GM19238 (cell line): ENCODE results near the gene SORCS1.

Experiments used
- DNase-seq: peaks from one replicate; pipeline ENCODE4 v3.0.0; 2011; ENCODE audit warnings: low spot score; ENCODE audit not compliant: insufficient read length

The SORCS1 gene

DNA sequence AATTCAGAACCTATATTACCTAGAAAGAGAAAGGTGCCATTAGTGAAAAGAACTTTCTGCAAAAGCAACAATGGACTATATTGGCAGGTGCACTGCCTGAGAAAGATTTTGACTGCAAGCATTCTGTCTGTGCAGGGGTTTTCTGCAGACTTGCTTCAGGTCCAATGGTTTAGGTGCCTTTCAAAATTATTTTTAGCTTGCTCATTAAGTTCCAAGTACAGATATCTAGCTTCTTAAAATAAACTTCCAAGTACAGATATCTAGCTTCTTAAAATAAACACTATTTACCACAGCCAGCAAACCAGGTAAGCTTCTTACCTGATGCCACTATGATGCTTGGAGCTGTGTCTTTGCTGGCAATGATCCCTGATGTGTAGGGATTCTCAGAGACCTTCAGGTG, 485.2 kb downstream of the SORCS1 start:
- DNase-seq, result no peak

DNA sequence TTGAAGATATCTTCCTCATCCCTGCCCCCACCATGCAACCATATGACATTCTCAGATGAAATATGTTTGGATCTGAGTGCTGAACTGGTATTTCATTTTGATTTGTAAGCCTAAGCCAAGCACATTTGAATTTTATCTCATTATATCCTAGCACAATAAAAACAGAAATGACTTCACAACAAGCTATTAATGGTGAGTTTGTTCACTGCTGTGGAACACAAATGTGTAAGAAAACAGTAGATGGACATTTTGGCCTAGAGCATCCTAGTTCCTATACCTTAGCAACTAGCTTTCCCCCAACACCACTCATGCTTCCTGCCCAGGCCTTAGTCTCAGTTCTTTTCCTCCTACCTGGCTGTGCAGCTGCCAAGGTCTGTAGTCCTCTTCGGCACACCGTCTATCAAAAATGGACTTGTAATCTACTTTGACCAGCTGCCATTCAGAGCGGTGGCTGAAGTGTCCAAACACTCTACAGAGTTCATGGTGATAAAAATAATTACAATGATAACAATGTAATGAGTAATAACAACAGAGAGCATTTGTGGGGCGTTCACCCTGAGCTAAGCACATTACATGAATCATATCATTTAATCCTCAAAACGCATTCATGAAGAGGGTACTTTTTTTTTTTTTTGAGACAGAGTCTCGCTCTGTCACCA, 491.9 kb downstream of the SORCS1 start:
- DNase-seq, result no peak

DNA sequence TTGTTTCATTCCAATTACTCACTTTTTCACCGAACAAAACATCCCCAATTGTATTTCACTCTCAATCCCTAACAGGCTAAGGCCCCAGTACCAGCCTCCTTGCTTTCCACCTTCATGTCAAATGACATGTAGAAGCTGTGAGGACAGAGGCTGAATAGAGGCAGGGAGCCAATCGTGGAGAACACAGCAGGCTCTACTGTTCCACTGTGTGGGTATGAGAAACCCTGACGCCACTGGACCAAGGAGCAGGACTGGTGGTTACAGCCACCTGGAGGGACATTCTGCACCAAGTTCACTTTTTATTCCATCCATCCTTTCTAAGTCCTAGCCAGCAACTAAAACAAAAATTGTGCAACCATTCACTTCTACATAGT, 502.8 kb downstream of the SORCS1 start:
- DNase-seq, result no peak

DNA sequence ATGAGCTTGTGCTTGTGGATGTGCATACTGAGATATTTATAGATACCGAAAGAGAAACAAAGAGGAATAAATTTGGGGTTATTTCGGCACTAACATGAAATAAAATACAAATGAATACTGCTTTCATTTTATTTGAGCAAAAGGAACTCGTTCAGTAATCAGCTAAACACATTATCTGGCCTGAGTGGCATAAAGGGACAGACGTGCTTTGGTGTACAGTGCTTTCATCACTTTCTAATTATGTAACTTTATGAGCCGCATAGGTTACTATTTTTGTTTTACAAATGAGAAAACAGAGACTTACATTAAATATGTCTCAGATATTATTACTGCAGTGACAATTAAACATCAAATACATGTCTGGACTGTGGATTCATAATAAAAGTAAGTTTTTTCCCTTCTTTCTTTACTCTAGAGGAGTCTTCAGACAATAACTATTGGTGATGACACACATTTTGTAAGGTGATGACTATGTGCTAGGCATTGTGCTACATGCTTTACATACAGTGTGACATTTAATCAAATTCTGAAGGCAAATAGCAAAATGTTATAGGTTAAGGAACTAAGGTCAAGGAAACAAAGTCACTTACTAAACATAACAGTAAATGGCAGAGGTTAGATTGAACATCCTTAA, 503.3 kb downstream of the SORCS1 start:
- no peak for DNase-seq

DNA sequence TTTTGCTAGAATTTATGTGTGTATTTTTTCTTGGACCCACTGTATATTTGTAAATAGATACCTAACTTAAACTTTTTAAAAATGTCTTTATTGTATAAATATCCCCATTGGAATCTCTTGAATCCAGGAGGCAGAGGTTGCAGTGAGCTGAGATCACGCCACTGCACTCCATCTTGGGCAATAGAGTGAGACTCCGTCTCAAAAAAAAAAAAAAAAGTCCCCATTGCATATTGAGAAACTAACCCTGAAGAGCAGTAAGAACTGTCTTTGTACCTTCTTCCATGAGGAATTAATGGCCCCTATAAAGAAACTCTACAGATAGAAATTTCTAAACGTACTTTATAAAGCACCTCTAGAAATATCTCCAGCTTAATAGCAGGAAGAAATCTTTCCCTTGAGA, 504.0 kb downstream of the SORCS1 start:
- no peak for DNase-seq

DNA sequence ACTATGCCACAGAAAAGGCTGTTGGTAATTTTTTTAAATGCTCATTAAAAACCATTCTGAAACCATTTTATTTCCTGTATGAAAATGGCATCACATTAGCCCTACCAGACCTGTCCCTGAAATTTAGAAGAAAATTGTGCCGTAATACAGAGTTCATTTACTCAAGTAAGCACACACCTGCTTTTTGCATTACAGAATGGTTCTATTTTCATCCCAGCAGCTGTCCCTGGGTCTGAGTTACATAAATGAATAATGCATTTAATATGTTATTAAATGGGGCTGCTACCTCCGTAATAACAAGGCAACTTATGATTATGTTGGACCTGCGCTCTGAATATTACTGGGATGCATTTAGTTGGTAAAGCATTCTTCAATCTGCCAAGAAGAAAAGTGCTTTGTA, 508.9 kb downstream of the SORCS1 start:
- no peak for DNase-seq

DNA sequence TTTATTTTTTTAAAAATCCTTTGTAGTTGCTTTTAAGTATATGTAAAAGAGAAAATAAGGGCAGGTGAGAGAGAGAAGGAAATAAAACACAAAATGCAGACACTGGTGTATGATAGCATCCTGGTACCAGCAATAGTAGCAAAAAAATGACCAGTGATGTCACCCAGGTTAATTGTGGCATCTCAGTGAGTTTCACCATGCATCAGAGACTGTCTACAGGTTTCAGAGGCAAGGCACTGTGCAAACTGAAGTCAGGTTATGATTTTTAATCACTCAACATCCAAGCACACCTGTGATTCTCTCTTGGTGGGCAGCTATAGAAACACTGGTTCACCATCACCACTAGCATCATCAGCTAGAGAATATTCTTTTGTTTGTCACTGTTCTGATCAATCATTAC, 509.3 kb downstream of the SORCS1 start:
- DNase-seq, result no peak

DNA sequence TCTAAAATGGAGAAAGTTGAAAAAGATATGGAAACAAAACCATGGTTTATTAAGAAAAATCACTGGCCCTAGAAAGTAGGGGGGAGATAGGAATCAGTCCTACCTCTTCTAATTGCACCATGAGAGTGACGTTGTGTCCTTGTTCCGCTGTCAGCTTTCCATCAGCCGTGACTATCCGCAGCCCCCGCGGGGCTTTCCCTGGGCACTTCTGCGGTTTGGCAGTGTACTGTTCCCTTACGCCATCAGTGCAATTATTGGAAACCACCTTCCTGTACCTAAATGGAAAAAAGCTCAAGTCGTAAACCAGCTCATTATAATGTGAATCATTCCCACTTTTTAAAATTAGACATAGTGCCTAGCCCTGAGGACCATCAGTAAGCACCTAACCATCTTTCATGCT, 512.2 kb downstream of the SORCS1 start:
- no peak for DNase-seq

DNA sequence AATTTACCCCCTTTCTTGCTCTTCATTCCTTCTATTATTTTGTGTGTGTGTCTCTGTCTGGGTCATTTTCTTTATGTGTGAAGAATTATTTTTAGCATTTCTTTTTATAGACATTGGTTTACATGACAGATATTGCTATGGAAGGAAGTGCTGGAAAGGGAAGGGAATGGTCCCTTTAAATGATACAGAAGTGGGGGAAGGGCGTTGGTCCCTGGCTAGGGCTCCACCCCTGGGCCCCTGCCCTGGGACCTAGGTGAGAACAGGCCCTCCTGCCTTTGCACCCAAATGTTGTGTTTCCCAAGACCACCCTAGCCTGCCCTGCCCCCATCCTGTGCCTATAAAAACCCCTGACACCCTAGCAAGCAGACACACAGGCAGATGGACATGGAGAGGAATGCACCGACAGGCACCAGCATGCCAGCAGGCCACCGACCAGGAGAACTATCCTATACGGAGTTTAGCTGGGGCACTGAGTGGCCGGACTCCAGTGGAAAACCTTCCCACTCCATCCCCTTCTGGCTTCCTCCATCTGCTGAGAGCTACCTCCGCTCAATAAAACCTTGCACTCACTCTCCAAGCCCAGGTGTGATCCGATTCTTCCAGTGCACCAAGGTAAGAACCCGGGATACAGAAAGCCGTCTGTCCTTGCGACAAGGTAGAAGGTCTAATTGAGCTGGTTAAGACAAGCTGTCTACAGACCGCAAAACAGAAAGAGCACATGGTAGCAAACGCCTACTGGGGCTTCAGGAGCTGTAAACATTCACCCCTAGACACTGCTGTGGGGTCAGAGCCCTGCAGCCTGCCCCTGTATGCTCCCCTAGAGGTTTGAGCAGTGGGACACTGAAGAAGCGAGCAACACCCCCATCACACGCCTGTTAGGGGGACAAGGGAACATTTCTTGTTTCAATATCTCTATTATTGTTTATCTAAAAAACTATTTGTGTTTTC, 515.7 kb downstream of the SORCS1 start:
- no peak for DNase-seq

DNA sequence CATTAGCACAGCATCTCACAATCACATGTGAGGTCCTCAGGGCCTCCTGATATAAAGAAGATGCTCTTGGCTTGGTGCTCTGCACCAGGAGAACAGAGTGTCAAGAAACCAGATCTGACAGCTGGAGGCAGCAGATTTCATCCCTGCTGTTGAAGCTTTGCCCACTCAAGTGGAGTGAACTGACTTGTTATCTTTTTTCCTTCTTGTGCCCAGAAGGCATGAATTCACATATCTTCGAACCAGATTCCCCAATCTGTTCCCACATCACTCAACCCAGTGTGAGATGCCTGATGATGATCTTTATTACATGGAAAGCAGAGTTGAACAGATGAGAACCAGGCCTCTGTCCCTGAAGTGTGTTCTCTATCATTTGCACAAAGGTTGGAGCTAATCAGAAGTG, 521.0 kb downstream of the SORCS1 start:
- DNase-seq, result no peak

DNA sequence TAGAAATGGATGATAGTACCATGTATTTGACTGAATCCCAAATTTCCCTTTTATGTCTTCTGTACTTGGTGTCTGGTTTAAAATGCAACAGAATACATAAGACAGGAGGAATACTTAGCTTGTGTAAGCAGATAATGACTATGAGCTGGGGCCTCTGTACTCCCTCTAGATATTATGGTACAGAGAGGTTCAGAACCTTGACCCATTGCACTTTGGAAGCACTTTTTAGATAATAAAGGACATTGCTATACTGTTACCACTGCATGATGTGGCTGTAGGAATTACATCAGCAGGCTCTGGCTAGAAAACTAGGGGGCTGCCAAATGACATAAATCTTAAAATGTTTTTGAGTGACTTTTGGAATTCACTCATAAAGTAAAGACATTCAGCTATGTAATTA, 526.6 kb downstream of the SORCS1 start:
- DNase-seq, result no peak

DNA sequence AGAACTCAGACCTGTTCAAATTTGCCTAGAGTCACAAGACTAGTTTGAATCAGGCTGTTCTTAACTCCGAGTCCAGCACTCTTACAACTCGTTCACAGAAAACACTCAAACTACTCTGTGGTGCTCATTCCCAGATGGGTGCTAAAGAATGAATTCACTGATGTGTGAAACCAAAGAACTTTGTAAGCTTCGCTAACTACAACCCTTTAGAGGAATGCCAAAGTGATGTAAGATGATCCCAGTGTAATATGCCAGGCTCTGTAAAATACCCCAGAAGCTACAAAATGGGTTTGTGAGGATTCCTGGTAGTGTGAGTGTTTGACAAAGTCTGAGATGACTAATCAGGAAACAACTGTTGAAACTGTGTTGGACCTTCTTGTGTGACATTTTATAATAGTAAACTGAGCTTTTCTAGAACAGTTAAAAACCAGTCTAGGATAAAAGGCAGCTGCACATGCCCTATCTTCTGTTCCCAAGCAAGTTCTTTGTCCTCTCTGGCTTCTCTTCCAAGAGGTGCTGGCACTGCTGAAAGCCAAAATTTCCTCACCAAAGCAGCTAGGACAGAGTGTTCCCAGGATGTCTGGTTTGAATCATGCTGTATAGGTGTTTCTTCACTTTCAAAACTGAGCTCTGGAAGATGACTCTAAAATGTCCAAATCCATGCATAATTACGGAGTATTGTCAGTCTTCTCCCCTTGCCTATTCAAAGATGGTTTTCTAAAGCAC, 527.6 kb downstream of the SORCS1 start:
- no peak for DNase-seq

DNA sequence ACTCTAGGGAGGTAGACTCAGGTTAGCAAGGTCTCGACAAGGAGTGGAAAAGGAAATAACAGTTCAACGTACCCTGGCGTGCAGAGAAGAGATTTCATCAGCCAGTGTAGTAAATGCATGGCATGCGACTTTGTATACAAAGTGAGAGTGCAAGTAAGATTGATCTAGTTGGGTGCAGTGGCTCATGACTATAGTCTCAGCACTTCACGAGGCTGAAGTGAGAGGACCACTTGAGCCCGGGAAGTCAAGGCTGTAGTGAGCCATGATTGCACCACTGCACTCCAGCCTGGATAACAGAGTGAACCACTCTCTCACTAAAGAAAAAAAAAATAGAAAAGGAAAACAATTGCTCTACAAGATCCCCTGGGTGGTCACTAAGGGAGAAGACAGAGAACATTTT, 528.6 kb downstream of the SORCS1 start:
- no peak for DNase-seq

DNA sequence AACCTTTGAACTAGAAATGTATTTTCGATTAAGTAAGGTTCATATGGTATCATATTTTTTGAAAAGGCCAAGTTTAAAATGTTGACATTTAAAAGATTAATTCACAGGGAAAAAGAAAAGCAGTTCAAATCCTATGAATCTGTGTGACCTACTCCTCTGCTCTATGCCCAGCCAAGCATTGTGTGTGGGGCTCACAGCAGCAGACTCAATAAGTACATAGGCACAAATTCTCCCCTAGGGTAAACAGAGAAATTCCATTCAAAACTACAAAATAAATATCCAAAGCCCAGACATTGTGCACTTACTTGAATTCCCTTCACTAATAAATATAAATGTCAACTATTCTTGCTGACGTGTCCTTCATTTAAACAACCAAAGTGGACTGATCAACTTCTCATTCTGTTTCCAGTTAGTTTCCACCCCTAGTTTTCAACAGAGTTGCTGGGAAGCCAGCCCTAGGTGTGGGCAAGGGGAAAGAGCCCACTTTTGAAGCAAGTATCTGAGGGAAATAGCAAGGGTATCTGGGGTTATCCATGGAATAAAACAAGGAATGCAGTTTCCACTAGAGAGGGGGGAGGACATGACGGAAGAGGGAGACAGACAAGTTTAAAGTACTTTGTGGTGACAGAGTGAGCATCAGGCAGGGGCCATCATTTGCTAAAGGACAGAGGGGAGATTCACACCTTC, 533.3 kb downstream of the SORCS1 start:
- DNase-seq, result no peak

DNA sequence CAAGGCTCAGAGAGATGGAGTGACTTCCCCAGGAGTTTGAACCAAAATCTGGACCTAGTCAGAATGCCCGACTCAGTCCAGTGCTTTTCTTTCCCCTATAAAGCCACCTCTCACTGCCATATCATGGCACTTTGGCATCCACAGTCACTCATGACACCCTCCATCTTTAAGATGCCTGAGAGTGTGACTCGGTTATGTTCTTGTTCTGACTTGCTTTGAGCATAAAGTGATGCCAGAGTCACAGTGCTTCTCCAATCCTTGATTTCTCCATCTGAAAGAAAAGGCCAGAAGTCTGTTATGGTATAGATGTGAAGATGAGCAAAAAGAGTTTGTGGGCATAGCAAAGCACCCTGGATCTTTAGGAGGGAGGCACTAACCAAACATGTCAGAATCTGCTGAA, 538.1 kb downstream of the SORCS1 start:
- no peak for DNase-seq

DNA sequence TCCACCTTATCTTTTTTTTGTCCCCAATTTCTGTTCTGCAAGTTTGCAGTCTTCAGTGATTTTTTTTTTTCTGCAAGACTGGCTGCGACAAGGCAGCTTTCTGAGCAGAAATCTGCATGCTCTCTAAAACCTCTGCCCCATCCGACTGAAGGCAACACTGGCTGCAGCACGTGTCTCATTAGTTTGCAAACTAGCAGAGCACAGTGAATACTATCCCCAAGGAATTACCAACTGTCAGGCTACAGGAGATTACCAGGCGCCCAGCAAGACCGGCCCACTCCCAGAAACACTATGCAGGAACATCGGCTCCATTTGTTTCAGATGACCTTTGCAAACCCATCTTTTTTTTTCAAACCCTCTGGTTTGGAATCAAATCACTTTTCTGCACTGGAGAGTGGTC, 538.8 kb downstream of the SORCS1 start:
- no peak for DNase-seq

DNA sequence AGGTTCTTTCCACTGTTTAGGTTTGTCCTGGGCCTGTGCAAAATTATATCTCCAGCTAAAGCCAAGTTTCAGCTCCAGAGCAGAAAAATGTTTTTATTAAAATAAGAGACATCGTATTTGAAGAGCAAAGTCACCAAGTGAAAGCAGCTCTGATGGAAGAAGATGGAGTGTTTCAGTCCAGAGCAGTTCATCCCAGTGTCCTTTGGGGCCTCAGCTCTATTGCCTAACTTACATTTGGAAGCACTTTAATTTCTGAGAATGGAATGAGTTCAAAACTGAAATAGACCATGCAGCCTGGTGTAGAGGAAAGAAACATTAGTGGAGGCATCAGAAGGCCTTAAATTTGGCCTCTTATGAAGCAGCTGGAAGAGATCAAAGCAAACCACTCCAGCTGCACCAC, 545.2 kb downstream of the SORCS1 start:
- no peak for DNase-seq

DNA sequence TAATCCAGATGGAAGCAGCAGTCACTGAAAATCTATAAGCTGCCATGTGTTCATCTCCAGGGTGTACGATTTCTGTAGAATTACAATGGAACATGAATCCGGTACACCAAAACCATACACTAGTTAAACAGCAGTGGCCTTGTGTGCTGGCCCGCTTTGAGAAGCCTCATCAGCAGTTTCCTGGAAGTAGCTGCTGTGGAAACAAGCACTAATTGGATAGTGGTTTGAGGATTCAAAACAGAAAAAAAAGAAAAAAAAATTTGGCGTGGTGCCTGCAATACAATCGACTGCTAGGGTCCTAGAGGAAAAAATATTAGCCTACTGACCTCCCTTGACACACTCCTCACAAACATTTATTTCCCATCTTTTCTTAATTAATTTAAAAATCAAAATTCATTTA, 545.9 kb downstream of the SORCS1 start:
- no peak for DNase-seq

DNA sequence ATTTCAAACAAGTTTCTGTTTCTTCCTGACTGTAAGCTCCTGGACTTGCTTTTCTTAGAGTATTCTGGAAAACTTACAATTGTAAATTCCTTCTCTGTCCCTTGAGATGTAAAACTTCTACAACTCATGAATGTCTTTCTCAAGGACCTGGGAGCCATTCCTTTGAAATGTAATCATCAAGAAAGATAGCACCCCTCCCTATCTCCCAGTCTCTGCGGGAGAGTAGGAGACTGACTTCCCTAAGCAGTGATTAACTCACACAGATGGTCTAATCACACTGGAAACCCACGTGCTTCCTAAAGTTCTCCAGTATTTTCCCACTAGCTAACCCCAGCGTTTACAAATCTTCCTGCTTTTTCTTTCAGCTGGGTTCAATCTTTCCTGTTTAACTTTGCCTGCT, 549.4 kb downstream of the SORCS1 start:
- no peak for DNase-seq

DNA sequence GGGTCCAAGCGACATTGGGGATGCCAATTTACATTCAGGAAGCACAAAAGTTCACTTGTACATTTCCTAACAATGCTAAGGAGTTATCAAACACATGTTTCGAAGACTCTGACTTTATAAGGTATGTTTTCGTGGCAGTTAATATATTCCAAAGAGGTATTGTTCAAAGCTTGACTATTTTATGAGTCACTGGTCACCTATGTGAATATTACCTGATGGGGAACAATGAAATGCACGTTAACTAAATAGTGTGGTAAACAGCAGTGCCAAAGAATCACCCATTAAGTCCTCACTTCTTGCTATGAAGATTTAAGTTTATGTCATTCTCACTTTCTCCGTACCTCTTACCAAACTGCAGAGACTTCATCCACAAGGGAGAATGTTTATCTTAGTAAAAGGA, 550.2 kb downstream of the SORCS1 start:
- DNase-seq, result no peak

DNA sequence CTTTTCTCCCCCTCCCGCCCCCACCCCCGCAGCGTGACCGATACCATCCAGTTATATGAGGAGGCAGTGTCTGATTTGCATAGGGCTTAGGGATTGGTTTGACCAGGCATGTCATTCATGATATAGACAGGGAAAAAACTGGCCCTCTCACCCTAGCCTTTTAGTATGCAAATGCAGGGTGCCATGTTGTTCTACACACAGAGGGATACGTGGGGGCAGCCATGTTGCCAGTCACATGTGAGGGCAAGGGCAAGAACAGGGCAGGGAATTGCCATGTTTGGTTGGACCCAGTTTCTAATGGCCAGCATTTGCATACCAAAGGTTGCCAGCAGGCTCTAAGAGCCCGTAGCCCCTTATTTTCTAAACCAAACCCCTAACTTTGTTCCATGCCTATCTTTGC, 552.1 kb downstream of the SORCS1 start:
- DNase-seq, result no peak
